Putamen (tissue), 1 donor: ENCODE data around the gene MCRS1.
A peak's percentile ranks its signal among the peaks of the same experiment; 100 is the strongest.

Source experiments
- DNase-seq: peaks from one replicate; pipeline ENCODE4 v3.0.0-alpha.2; 2016; ENCODE audit warnings: low spot score

MCRS1 gene

GRCh38 chr12:49582850-49583249 is 14.9 kb upstream of the MCRS1 start:
- no peak for DNase-seq

GRCh38 chr12:49582201-49582600 is 14.3 kb upstream of the MCRS1 start:
- DNase-seq, result no peak

- peak; percentile 63 for DNase-seq
Observed at GRCh38 chr12:49580572-49581535, 12.9 kb upstream of the MCRS1 start.

- DNase-seq, result no peak
Observed at GRCh38 chr12:49578471-49579112, 10.7 kb upstream of the MCRS1 start.

- DNase-seq, result no peak
Observed at GRCh38 chr12:49577589-49578315, 9.8 kb upstream of the MCRS1 start.

GRCh38 chr12:49568442-49569162 is 660 bp upstream of the MCRS1 start:
- no peak for DNase-seq

GRCh38 chr12:49567302-49567610 is 686 bp downstream of the MCRS1 start:
- no peak for DNase-seq

GRCh38 chr12:49566361-49566760 is 1.6 kb downstream of the MCRS1 start:
- DNase-seq, result no peak

GRCh38 chr12:49565406-49566265 is 2.3 kb downstream of the MCRS1 start:
- DNase-seq, result no peak

GRCh38 chr12:49564686-49565405 is 3.1 kb downstream of the MCRS1 start:
- DNase-seq, result peak; percentile 72

GRCh38 chr12:49563951-49564685 is 3.8 kb downstream of the MCRS1 start:
- DNase-seq, result no peak

- no peak for DNase-seq
Observed at GRCh38 chr12:49562831-49563230, 5.1 kb downstream of the MCRS1 start.

GRCh38 chr12:49562233-49562632 is 5.7 kb downstream of the MCRS1 start:
- no peak for DNase-seq

GRCh38 chr12:49560695-49561094 is 7.2 kb downstream of the MCRS1 start:
- no peak for DNase-seq

- DNase-seq, result no peak
Observed at GRCh38 chr12:49559011-49559675, 8.8 kb downstream of the MCRS1 start.

GRCh38 chr12:49558526-49558925 is 9.4 kb downstream of the MCRS1 start:
- no peak for DNase-seq

- no peak for DNase-seq
Observed at GRCh38 chr12:49557917-49558215, 10.1 kb downstream of the MCRS1 start.

GRCh38 chr12:49557187-49557916 is 10.6 kb downstream of the MCRS1 start:
- no peak for DNase-seq
